HG03196 (cell line): ENCODE data around the gene DPH1.
"Not testable (repeated sequence)": the region's sequence is repeated elsewhere in the genome, so short reads cannot be mapped to it uniquely, and the experiment has no call there.

ENCODE experiments used
- ATAC-seq: cut with Tn5 transposase; IDR thresholded peaks from one replicate; pipeline ENCODE4 v1.9.1; 2021; ENCODE audit not compliant: unreplicated experiment

The DPH1 gene

GRCh38 chr17:2029911-2030778 is at the start of gene DPH1:
TSS of gene DPH1 (plus strand) at chr17:2030153. CDS start at chr17:2030170, 17 bp downstream.
- ATAC-seq: peak; percentile 62

- ATAC-seq: no peak
Observed at GRCh38 chr17:1980665-1981250, 49.2 kb upstream of the DPH1 start.

DNA sequence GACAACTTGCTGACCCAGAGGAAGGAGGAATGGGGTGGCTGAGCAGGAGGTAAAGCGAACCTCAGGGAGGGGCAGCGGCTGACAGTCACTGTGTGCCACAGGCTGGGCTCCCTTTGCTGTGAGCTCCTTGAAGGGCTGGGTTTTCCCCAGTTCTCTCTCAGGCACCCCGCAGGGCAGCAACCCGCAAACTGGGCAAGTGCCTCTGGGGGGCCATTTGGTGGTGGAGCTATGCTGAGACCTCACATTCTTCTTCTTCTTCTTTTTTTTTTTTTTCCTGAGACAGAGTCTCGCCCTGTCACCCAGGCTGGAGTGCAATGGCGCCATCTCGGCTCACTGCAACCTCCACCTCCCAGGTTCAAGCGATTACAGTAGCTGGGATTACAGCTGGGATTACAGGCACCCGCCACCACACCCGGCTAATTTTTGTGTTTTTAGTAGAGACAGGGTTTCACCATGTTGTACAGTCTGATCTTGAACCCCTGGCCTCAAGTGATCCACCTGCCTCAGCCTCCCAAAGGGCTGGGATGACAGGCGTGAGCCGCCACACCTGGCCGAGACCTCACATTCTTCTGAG is 47.1 kb upstream of the DPH1 start:
- not testable (repeated sequence) for ATAC-seq

DNA sequence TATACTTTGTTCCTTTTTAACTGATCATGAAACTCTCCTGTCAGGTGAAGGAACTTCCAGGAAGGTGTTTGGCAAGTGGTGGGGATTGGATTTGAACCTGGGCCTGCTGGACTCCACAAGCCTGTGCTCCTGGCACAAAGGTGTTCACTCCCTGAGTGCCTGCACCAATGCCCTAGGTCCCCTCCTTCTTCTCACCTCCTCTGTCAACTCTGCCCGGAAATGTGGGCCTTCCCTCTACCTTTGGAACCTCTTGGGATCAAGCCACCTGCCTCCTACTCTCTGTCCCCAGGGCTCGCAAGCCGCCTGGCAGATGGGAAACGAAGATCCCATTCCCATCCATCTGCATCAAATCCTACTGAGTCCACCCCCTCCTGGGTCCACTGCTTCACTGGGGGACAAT is 44.9 kb upstream of the DPH1 start:
- ATAC-seq: no peak

GRCh38 chr17:1985686-1986085 is 44.3 kb upstream of the DPH1 start:
- ATAC-seq: no peak

GRCh38 chr17:1986783-1987451 is 43.0 kb upstream of the DPH1 start:
- ATAC-seq: no peak

DNA sequence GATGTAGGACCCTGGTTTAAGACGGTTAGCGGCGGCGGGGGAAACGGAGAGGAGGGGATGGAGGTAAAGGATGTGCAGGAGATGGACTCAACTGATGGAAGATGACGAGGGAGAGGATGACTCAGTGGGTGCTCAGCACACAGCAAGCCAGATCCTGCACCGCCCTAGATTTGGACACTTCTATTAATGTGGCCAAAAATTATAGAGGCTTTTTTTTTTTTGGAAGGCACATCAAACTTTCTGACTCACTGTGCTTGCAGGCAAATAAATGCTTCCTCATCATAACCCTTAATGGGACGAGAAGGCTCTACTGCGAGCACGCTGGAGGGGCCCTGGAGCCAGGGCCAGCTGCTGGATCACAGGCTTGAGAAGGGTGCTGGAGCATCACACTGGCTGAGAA is 40.8 kb upstream of the DPH1 start:
- ATAC-seq: no peak

GRCh38 chr17:1992541-1992940 is 37.4 kb upstream of the DPH1 start:
- no peak for ATAC-seq

- no peak for ATAC-seq
Observed at GRCh38 chr17:1994707-1995106, 35.2 kb upstream of the DPH1 start.

DNA sequence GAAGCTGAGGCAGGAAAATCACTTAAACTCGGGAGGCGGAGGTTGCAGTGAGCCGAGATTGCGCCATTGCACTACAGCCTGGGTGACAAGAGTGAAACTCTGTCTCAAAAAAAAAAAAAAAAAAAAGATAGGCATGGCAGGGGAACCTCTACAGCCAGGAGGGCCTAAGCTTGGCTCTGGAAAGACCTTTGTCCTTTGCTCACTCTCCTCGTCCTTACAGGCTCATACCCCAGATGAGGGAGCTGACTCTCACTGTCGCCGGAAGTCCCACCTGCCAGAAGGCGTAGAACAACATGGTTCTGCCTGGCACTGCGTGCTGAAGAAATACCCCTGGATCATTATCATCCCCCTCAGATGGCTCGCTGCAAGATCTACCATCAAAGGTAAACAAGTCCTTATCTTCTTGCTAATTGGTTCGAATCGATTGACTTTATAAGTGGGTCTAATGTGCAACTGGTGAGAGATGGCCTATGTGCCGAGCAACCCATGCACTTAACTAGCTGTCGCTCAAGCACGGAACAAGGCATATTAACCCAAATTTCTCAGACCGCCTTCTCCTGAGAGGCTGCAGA is 34.5 kb upstream of the DPH1 start:
- no peak for ATAC-seq

DNA sequence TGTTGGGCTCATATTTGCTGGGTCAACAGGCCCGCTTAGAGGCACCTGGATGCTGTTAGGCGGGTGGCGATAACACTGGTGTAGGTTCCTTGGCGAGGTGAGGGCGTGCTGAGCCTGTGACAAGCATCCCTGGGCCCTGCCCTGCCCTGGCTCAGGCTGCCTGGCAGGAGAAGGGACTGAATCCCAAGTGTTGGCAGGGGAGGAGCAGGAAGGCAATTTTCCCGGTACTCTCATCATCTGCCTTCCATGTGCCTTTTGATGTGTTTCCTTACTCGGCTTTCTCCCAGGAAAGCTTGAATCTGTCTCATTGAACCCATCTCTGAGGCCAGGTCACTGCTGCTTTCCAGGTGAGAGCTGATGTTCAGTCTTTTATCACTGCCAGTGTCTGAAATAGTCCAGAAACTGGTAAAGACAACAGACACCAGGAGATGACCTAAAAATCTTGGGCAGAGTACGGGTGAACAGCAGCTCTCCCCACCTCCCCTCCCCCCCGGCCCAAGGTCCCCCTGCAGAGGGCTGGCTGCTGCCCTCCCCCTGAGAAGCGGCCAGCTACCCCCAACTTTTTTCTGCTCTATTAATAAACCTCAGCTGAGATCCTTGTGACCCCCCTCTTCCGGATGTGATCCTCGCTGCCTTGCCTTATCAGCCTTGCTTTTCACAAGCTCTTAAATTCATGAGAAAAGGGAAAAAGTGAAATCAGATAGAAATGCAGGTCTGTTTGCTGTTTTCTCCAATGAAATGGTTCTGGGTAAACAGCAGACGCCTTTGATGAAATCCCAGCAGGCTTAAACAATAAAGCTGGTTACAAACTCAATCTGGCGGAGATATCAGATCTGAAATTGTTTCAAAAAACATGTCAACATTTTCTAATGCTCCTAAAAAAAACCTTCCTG is 33.8 kb upstream of the DPH1 start:
- no peak for ATAC-seq

DNA sequence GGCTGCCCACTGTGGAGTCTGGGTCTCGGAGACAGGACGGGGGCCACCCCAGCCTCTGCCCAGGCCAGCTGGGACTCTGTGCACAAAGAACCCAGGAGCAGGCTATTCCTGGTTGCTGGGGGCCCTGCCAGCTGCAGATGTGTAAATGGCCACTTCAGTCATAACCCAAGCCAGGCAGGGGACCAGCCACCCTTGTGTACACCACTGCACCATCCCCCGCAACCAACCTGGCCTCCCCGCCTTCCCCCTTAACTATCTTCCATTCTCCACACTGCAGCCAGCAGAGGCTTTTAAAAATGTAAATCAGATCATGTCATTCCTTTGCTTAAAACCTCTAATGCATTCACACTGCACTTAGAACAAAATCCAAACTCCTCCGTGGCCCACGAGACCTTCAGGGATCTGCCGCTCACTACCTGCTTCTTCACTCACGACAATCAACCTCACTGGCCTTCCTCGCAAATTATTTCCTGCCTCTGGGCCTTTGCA is 33.1 kb upstream of the DPH1 start:
- ATAC-seq: no peak

- no peak for ATAC-seq
Observed at GRCh38 chr17:1997289-1997926, 32.5 kb upstream of the DPH1 start.

- no peak for ATAC-seq
Observed at GRCh38 chr17:1997927-1998742, 31.8 kb upstream of the DPH1 start.

- no peak for ATAC-seq
Observed at GRCh38 chr17:1999557-2000251, 30.2 kb upstream of the DPH1 start.

DNA sequence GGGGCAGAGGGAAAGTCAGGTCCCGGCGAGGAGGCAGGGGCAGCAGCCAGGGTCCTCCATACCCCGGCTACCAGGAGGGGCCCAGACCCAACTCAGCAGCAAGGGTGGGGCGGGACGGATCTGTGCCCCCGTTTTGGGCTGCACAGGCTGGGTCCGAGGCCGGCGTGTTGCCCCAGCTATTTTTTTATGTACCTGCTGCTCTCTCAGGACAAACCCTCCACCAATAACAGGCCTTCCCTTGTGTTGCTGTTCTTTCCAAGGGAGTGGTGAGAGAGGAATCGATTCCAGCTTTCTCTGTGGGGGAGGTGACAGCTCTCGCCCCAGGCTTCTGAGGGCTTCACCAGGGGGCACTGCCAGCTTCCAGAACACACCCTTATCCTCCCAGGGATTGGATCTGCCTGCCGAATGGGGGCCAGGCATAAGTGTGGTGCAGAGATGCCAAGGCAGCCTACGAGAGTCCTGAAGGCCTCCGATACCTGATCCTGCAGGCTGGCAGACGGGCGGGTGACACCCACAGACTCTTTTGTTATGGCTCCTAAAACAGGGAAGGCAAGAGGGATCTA is 27.1 kb upstream of the DPH1 start:
- no peak for ATAC-seq

GRCh38 chr17:2003525-2003924 is 26.4 kb upstream of the DPH1 start:
- ATAC-seq: no peak

DNA sequence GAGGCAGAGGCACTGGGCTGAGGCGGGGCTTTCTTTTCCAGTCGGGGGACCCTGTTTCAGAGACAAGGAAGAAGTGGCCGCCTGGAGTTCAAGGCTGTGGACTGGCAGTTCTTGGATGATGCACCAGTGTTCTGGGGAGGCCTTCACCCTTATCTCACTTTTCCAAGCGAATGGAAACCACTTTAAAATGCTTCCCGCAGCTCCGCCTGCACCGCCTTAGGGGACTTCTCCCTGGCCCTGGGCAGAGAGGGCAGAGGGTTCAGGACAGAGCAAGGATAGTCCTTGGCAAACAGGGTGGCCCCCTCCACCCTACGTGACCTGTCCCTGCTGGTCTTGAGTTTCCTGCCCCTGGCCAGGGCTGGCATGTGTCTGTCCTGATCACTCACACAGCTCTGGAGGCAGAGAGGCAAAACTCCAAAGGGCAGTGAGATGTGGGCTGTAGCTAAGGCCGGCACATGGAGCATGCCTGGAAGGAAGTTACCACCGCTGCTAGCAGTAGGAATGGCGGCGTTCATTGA is 25.5 kb upstream of the DPH1 start:
- no peak for ATAC-seq
